ENCODE measurements around the gene ANGPTL8.

Gene ANGPTL8

DNA sequence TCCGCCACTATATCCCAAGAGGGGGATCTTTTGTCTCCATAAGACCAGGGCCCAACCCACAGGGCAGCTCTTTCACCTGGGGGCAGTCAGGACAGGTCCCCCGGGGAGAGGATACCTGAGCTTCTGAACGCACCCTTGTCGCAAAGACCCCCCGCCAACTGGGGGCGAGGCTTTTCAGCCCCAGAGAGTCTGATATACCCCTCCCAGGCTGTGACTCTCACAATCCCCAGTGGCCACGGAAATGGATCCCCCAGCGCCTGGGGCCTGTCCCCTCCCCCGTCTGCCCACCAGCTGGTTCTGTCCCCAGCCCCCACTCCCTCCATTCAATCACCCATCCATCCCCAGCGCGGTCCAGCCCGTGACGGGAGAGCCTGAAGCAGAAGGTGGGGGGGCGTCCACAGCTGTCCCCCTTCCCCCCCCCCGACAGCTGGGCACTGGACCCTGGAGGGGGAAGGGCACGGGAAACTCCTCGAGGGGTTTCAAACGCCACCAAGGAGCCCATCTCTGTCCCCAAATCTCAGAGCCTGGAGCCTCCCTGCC is 22.1 kb downstream of the ANGPTL8 start:
- no peak for DNase-seq (ENCODE audit: low spot score)

DNA sequence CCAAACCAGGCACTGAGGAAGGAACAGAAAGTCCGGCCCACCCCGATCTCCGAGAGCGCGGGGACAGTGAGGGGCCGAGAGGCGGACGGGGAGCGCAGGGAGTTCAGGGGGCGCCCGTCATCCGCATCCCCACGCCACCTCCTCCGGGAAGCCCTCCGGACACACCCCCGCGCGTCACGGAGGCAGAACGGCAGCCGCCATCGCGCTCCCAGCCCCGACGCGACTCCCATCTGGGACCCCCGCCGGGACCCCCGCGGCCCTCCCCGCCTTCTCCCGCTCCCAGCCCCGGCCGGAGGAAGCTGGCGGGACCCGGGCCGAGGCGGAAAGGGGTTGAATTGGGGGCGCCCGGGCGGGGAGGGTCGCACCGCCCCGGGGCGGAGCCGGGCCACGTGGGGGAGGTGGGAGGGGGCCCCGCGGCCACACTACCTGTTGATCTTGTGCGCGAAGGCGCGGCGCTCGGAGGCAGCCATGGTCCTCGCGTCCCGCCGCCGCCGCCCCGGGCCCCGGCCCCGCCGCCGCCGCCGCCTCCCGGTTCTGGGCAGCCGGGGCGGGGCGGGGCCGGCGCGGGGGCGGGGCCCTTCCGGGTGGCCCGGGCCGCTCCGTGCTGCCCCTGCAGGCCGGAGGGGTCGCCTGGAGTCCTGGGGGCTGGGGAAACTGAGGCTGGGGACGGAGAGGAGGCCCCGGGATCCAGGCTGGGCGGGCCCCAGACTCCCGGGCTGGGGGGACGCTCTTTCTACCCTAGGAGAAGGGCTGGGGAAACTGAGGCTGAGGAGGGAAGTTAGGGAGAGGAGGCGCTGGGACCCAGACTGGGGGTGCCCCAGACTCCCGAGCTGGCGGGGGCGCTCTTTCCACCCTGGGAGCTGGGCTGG is 22.8 kb downstream of the ANGPTL8 start, which contains the start of gene DOCK6:
DOCK6 (minus strand) TSS at position 554 of the 869 bp plus-strand sequence; CDS start at position 470, 84 bp downstream.
- DNase-seq (ENCODE audit: low spot score) = peak; percentile 61

DNA sequence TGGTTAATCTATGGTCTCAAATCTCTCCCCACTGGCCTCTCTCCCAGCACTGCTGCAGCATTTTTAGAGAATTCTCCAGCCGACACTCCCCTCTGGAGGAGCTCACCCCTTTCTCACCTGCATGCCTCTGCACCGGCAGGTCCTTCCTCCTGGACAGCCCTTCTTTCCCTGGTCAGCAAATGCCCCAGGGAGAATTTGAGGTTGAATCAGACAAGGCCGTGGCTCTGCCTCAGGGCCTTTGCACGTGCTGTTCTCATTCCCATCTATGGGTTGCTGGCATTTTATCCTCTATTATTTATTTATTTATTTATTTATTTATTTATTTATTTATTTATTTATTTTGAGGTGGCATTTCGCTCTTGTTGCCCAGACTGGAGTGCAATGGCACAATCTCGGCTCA is 24.3 kb downstream of the ANGPTL8 start:
- DNase-seq (ENCODE audit: low spot score) = no peak

DNA sequence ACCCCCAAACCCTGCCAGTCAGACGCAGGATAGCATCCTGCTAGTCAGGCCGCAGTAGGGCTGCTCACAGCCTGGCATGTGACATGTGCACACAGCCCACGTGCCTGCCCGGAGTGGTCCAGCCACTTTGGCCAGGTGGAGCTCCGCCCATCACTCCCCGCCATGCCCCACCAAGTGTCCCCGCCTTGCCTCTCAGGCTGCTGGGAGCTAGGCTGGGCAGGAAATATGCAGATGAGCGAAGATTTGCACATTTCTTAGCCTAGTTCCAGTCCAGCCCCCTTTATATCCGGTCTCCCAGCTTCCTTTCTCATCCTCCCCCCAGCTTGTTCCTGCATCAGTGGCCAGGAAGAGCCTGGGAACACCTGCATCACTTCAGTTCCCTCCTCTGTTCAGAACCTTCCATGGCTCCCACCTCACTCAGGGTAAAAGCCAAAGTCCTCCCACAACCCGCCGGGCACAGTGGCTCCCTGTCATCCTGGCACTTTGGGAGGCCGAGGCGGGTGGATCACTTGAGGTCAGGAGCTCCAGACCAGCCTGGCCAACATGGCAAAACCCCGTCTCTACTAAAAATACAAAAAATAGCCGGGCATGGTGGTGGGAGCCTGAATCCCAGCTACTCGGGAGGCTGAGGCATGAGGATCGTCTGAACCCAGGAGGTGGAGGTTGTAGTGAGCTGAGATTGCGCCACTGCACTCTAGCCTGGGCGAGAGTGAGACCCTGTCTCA is 25.2 kb downstream of the ANGPTL8 start:
- DNase-seq (ENCODE audit: low spot score) = no peak

DNA sequence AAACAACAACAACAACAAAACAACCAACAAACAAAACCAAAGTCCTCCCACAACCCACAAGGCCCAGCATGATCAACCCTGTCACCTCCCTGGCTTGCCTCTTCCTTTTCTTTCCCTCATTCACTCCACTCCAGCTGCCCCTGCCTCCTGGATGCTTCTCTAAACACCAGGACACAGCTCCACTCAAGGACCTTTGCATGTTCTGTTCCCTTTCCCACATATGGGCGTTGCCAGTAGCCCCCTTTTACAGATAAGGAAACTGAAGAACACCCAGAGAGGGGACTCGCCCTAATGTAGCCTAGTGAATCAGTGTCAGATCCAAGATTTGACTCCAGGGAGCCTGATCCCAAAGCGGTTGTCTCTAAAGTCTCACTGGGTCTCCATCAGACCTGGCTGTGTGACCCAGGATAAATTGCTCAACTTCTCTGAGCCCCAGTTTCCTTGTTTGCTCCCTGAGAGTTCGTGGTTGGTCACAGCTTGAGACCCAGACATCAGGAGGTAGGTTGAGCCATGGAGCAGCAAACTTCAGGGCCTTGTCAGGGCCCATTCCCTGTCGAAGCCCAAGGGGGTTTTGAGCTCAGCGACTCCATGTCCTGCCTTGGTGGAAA is 25.9 kb downstream of the ANGPTL8 start:
- DNase-seq (ENCODE audit: low spot score) = no peak

DNA sequence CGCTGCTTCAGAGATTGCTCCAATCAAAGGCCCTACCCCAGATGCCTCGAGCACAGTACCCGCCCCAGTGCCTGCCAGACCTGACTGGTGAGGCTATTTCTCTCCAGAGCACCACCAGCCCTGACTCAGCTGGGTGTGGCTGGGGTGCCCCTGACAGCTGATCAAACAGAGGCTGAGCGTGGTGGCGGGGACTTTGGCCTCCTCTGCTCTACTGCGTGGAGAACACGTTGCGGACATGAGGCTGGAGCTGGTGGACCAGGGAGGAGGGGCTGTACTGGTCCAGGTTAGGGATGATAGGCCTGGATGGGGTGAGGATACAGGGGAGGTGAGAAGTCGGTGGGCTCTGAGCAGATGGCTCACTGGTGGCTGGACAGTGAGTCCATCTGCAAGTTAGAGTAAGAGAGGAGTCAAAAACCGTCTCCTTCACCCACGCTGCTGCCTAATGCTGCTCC is 26.4 kb downstream of the ANGPTL8 start:
- DNase-seq (ENCODE audit: low spot score) = peak; percentile 95

DNA sequence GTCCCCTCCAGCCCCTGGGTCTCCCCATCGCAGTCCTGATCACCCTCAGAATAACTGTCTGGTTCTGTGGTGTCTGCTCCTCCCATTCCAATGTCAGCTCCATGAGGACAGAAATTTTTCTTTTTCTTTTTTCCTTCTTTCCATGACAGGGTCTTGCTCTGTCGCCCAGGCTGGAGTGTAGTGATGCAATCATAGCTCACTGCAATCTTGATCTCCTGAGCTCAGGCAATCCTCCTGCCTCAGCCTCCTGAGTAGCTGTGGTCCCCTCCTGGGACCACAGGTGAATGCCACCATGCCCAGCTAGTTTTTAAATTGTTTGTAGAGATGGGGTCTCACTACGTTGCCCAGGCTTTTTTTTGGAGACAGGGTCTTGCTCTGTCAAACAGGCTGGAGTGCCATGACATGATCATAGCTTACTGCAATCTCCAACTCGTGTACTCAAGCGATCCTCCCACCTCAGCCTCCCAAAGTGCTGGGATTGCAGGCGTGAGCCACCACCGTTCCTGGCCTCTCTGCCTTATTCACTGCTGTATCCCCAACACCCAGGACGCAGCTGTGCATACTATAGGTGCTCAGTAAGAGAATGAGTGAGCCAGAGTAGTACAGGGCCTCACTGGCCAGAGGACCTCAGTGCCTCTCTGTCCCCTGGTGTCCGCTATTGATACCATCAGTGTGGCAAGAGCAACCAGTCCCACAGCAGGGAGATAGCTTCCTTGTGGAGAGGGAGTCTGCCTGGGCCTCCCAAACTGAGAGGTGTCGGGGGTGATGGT is 28.1 kb downstream of the ANGPTL8 start:
- DNase-seq (ENCODE audit: low spot score) = no peak

DNA sequence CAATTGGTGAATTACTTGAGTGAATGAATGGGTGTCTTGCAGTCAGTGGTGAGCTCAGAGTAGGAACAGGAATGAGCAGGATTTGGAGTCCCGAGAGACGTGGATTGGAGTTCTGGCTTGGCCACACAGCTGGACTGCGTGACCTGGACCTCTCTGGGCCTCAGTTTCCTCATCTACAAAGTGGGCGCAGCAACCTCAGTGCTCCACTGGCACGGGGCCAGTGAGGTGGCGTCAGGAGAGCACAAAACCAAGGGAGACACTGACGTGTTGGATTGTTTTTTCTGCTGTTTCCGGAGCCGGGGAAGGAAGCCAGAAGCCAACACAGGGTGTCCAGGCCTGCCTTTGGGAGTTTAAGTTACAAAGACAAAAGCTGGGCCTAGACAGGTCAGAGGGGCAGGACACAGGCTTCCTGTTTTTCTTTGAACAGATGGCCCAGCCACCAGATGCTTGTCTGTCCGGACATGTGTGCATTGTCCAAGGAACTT is 29.4 kb downstream of the ANGPTL8 start:
- no peak for DNase-seq (ENCODE audit: low spot score)

DNA sequence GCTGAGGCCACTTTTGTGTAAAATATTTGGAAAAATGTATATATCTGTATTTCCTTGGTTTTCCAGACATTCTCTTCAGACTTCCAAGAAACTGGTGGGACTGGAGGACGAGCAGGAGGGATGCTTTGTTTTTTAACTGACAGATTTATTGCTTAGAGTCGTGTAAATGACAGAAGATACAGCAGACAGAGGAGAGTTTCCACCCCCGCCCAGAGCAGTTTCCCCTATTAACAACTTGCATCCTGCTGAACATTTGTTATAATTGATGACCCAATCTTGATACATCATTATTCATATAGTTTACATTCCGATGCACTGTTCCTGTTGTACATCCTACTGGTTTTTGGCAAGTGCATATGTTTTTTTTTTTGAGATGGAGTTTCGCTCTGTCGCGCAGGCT is 30.0 kb downstream of the ANGPTL8 start:
- DNase-seq (ENCODE audit: low spot score) = no peak

DNA sequence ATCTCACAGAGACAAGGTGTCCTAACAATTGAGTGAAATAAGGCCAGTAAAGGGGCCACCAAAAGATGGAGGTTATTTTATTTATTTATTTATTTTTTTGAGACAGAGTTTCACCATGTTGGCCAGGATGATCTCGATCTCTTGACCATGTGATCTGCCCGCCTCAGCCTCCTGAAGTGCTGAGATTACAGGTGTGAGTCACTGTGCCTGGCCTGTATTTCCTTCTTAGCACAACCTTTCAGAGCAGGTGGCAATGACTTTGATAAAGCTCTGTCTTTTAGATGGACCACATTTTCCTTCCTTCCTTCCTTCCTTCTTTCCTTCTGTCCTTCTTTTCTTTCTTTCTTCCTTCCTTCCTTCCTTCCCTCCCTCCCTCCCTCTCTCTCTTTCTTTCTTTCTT is 33.9 kb downstream of the ANGPTL8 start:
- no peak for DNase-seq (ENCODE audit: low spot score)

DNA sequence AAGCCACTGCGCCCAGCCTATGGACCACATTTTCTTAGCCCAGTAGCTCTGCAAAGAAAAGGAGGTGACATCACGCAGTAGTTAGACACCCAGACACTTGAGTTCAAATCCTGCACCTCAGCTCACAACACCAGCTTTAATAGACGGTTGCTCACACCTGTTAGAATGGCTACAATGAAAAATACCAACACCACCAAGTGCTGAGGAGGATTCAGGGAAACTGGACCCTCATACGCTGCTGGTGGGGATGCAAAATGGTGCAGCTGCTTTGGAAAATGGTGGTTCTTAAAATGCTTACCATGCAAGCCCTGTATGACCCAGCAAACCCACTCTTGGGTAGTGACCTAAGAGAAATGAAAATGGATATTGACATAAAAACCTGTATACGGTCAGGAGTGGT is 34.6 kb downstream of the ANGPTL8 start:
- no peak for DNase-seq (ENCODE audit: low spot score)

DNA sequence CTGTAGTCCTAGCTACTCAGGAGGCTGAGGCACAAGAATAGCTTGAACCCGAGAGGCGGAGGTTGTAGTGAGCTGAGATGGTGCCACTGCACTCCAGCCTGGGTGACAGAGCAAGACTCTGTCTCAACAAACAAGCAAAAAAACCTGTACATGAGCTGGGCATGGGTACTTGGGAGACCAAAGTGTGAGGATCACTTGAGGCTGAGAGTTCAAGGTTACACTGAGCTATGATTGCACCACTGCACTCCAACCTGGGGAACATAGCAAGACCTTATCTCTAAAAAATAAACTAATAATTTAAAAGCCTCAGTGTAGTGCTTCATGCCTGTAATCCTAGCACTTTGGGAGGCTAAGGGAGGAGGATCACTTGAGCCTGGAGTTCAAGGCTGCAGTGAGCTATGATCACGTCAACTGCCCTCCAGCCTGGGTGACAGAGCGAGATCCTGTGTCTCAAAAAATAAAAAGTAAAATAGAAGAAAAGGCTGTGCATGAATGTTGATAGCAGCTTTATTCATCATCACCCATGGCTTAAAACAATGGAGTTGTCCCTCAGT is 35.2 kb downstream of the ANGPTL8 start:
- no peak for DNase-seq (ENCODE audit: low spot score)

DNA sequence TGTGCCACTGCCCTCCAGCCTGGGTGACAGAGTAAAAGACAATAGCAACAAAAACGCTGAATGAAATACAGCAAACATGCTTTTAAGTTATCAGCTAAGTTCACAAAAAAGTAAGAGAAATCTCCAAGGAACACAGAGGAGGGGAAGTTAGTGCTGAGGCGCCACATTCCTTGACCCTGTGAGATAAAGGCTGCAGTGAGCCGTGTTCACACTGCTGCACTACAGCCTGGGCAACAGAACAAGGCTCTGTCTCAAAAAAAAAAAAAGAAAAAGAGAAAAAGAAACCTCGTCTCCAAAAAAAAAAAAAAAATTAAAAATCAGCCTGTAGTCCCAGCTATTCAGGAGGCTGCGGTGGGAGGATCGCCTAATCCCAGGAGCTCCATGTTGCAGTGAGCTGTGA is 39.3 kb downstream of the ANGPTL8 start:
- DNase-seq (ENCODE audit: low spot score) = no peak

DNA sequence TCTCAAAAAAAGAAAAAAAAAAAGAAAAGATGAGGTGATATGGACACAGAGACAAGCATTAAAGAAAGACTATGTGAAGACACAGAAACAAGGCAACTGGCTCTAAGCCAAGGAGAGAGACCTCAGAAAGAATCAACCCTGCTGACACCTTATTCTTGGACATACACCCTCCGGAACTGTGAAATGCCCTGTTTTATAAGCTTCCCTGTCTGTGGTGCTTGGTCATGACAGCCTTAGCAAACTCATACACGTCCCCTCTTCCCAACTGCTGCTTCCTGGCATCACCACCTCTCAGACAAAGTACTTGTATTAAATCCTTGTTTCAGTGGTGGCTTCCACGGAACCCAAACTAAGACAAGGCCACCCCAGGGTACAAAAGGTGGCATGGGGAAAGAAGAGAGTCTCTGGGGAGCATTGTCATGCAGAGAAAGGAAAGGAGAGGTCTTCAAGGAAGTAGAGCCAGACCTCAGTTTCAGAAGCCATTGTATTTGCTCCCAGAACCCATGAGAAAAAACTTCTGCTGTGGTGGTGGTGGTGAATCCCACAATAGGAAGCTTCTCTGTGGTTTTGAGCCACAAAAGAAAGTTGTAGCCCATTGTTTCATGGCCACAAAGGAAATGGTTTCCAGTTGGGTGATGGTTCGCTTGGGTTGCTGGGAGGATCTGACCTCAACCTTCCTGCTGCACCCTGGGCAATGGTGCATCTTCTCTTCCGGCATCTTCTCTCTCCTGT is 40.3 kb downstream of the ANGPTL8 start:
- DNase-seq (ENCODE audit: low spot score) = no peak

DNA sequence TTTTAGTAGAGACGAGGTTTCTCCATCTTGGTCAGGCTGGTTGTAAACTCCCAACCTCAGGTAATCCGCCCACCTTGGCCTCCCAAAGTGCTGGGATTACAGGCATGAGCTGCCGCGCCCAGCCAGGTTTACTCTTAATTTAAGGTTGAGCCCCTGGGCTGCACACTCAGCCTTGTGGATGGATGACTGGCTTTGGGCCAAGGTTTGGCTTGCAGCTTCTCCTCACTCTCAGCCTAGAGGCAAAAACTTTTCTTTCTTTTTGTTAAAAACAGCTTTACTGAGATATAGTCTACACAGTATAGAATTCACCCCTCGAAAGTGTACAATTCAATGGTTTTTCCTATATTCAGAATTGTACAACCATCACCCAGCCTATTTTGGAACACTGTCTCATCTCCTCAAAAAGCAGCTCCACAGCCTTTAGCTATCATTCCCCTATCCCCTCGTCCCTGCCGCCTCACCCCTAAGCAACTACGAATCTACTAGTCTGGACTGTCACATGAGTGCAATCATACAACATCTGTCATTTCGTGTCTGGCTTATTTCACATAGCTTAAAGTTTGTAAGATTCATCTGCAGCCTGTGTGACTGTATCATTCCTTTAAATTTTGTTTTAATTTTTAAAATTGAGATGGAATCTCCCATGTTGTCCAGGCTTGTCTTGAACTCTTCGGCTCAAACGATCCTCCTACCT is 42.1 kb downstream of the ANGPTL8 start:
- no peak for DNase-seq (ENCODE audit: low spot score)

DNA sequence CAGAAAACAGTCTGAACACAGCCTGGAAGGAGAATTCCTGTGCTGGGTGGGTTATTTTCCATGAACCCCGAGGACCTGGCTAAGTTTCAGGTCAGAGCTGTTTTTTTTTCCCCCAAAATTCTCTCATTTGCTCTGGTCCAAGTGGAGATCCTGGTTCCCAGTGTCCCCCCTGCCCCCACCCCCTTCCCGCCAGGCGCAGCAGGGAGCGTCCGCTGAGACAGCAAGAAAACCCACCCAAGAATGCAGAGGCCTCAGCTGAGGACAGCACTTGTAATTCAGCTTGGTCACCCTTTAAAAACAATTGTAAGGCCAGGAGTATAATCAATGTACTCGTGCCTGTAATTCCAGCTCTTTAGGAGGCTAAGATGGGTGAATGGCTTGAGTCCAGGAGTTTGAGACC is 45.1 kb downstream of the ANGPTL8 start:
- no peak for DNase-seq (ENCODE audit: low spot score)

DNA sequence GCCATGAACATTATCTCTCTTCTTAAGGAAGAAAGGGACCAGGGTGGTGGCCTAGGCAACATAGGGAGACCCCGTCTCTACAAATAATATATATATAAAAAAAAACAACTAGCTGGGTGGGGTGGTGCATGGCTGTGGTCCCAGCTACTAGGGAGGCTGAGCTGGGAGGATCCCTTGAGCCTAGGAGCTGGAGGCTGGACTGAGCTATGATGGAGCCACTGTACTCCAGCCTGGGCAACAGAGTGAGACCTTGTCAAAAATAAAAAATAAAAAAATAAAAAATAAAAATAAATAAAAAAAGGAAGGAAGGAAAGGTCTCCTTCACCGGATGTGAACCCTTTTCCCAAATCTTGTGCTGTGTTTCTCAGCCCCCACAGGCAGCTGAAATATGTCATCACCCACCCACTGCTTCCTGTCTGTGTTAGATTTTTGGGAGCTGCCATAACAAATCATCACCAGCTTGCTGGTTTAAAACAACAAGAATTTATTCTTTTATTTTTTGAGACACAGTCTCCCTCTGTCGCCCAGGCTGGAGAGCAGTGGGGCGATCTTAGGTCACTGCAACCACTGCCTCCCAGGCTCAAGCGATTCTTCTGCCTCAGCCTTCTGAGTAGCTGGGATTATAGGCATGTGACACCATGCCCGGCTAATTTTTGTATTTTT is 47.0 kb downstream of the ANGPTL8 start:
- DNase-seq (ENCODE audit: low spot score) = no peak

DNA sequence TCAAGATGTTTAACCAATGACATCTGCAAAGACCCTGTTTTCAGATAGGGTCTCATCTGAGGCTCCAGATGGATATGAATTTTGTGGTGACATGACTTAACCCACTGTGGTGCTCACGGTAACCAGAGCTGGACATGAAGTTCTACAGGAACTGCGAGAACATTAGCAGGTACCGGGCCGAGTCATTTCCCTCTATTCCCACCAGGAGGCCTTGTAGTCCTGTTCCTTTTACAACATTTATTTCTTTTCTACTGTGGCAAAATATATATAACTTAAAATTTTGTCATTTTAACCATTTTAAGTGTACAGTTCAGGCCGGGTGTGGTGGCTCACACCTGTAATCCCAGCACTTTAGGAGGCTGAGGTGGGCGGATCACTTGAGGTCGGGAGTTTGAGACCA is 48.9 kb downstream of the ANGPTL8 start:
- DNase-seq (ENCODE audit: low spot score) = peak; percentile 54

DNA sequence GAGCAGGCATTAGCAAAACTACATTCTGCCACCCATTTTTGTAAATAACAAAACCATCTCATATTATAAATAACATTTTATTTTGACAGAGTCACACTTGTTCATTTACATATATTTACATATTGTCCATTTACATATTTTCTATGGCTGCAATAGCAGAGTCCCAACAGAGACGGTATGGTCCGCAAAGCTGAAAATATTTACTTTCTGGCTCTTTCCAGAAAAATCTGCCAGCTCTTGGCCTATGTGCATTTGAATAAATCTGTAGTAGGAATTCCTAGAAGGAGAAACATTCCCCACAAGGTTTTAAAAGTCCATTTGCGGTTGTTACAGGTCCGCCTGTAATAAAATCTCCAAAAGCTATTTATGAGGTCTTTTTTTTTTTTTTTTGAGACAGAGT is 50.8 kb downstream of the ANGPTL8 start:
- no peak for DNase-seq (ENCODE audit: low spot score)

Measured in HuH-7.5 (cell line).